Measurements from ENCODE around the gene OOSP4B. TPM values are rescaled to one million over a fixed set of nuclear protein-coding genes. Genes with fewer than 3 reads are reported as not detected.

OOSP4B gene
- total RNA-seq, result not detected
- polyA plus RNA-seq, result not detected
- long read RNA-seq, donor 1, result 0 reads
- long read RNA-seq, donor 2, result 0 reads
- long read RNA-seq, donor 3, result 0 reads
- long read RNA-seq, donor 4, result 0 reads
- long read RNA-seq, donor 5, result 0 reads
- long read RNA-seq, donor 6, result 0 reads
- long read RNA-seq, donor 7, result 0 reads
- long read RNA-seq, donor 8, result 0 reads
- long read RNA-seq, donor 9, result 0 reads
- long read RNA-seq, donor 10, result 0 reads

- DNase-seq, result no peak
- intact Hi-C loops (cut with DNase I), result no loop called here
- H3K27ac ChIP-seq, result no peak within 1 kb of the TSS
- no peaks in the 10 kb centered on the region for H3K9me3 ChIP-seq (replicated peaks in 1 of 3)
- H3K4me3 ChIP-seq, result no peak within 1 kb of the TSS
- H3K27me3 ChIP-seq, result no peaks in the 10 kb centered on the region
- H3K4me1 ChIP-seq (replicated peaks in 1 of 2), result no peaks in the 10 kb centered on the region
- TF ChIP-seq POLR2A (IDR thresholded peaks at IDR 0.05) (no peak), CTCF (IDR thresholded peaks at IDR 0.05) (no peak)
- WGBS, 4 donors, result 75 to 94% (median 85%) methylated on average over 1 of the region's 1 CpG
- no peaks in the 10 kb centered on the region for H3K36me3 ChIP-seq (replicated peaks in 1 of 2)
These were observed at the start of gene OOSP4B for GRCh38 chr11:60016881-60017280. TSS of gene OOSP4B (plus strand) at chr11:60017181.

- no peak for DNase-seq
- Histone ChIP-seq H3K9me3 (replicated peaks in 1 of 3) (no peaks in the 10 kb centered on the region), H3K36me3 (replicated peaks in 1 of 2) (no peaks in the 10 kb centered on the region), H3K27me3 (no peaks in the 10 kb centered on the region), H3K4me1 (replicated peaks in 1 of 2) (no peaks in the 10 kb centered on the region), H3K4me3 (no peak overlapping the region), H3K27ac (no peak overlapping the region)
- no peak for TF ChIP-seq POLR2A (IDR thresholded peaks at IDR 0.05)
- no peak for TF ChIP-seq CTCF (IDR thresholded peaks at IDR 0.05)
- intact Hi-C loops (cut with DNase I), result no loop called here
- 61 to 85% (median 79%) methylated on average over 3 of the region's 3 CpGs for WGBS, 4 donors
These were observed 49.1 kb upstream of the OOSP4B start for GRCh38 chr11:59967677-59968394.

GRCh38 chr11:59968395-59968783, 48.6 kb upstream of the OOSP4B start:
- Histone ChIP-seq H3K4me3 (no peak overlapping the region), H3K36me3 (replicated peaks in 1 of 2) (no peaks in the 10 kb centered on the region), H3K27ac (no peak overlapping the region), H3K27me3 (no peaks in the 10 kb centered on the region), H3K4me1 (replicated peaks in 1 of 2) (no peaks in the 10 kb centered on the region), H3K9me3 (replicated peaks in 1 of 3) (no peaks in the 10 kb centered on the region)
- intact Hi-C loops (cut with DNase I), result no loop called here
- TF ChIP-seq POLR2A (IDR thresholded peaks at IDR 0.05) (no peak), CTCF (IDR thresholded peaks at IDR 0.05) (no peak)
- WGBS, 4 donors, result 77 to 88% (median 80%) methylated on average over 1 of the region's 1 CpG
- no peak for DNase-seq

GRCh38 chr11:59973097-59973496, 43.9 kb upstream of the OOSP4B start:
- intact Hi-C loops (cut with DNase I), result no loop called here
- H3K27me3 ChIP-seq, result no peaks in the 10 kb centered on the region
- no peaks in the 10 kb centered on the region for H3K4me1 ChIP-seq (replicated peaks in 1 of 2)
- no peaks in the 10 kb centered on the region for H3K36me3 ChIP-seq (replicated peaks in 1 of 2)
- no peak overlapping the region for H3K27ac ChIP-seq
- H3K4me3 ChIP-seq, result no peak overlapping the region
- no peaks in the 10 kb centered on the region for H3K9me3 ChIP-seq (replicated peaks in 1 of 3)
- no peak for DNase-seq
- 64 to 75% (median 70%) methylated on average over 5 of the region's 5 CpGs for WGBS, 4 donors
- TF ChIP-seq POLR2A (IDR thresholded peaks at IDR 0.05), result no peak
- TF ChIP-seq CTCF (IDR thresholded peaks at IDR 0.05), result no peak

Data from adrenal gland (tissue), 19 donors.